Retina (tissue), 1 donor: ENCODE results near the gene KDM5A.
"Not testable (repeated sequence)": the region's sequence is repeated elsewhere in the genome, so short reads cannot be mapped to it uniquely, and the experiment has no call there.

Experiments
- DNase-seq: peaks from one replicate; pipeline ENCODE4 v3.0.0-alpha.2; 2016

The KDM5A gene

GRCh38 chr12:389142-390096 is at the start of gene KDM5A:
Gene KDM5A, minus strand, starts transcription at chr12:389320. Its CDS starts 229 bp downstream, at chr12:389091.
- peak; percentile 100 for DNase-seq

GRCh38 chr12:435737-436136 is 46.6 kb upstream of the KDM5A start:
- not testable (repeated sequence) for DNase-seq

GRCh38 chr12:422526-422925 is 33.4 kb upstream of the KDM5A start:
- DNase-seq, result no peak

GRCh38 chr12:418432-418831 is 29.3 kb upstream of the KDM5A start:
- DNase-seq, result no peak

GRCh38 chr12:414859-415258 is 25.7 kb upstream of the KDM5A start:
- no peak for DNase-seq

GRCh38 chr12:402029-402389 is 12.9 kb upstream of the KDM5A start:
- DNase-seq, result no peak

GRCh38 chr12:401235-402028 is 12.3 kb upstream of the KDM5A start, which contains the start of gene CCDC77:
Gene CCDC77, plus strand, starts transcription at chr12:401644. Its CDS starts 7,740 bp downstream, at chr12:409384.
- DNase-seq, result peak; percentile 99

GRCh38 chr12:400828-401227 is 11.7 kb upstream of the KDM5A start:
- DNase-seq, result no peak

GRCh38 chr12:388541-389141 is 479 bp downstream of the KDM5A start:
- no peak for DNase-seq

GRCh38 chr12:388012-388411 is 1.1 kb downstream of the KDM5A start:
- DNase-seq, result no peak

- DNase-seq, result no peak
Observed at GRCh38 chr12:386651-387050, 2.5 kb downstream of the KDM5A start.

GRCh38 chr12:370739-371485 is 18.2 kb downstream of the KDM5A start:
- DNase-seq, result not testable (repeated sequence)

GRCh38 chr12:367972-368371 is 21.1 kb downstream of the KDM5A start:
- DNase-seq, result no peak

GRCh38 chr12:366820-367219 is 22.3 kb downstream of the KDM5A start:
- no peak for DNase-seq

- no peak for DNase-seq
Observed at GRCh38 chr12:359091-359490, 30.0 kb downstream of the KDM5A start.

GRCh38 chr12:356276-356988 is 32.7 kb downstream of the KDM5A start:
- DNase-seq, result no peak

- not testable (repeated sequence) for DNase-seq
Observed at GRCh38 chr12:351197-351596, 37.9 kb downstream of the KDM5A start.

- DNase-seq, result not testable (repeated sequence)
Observed at GRCh38 chr12:349625-350024, 39.5 kb downstream of the KDM5A start.

- not testable (repeated sequence) for DNase-seq
Observed at GRCh38 chr12:343036-343435, 46.1 kb downstream of the KDM5A start.

- no peak for DNase-seq
Observed at GRCh38 chr12:337039-337438, 52.1 kb downstream of the KDM5A start.

- no peak for DNase-seq
Observed at GRCh38 chr12:334125-334524, 55.0 kb downstream of the KDM5A start.
